HG02759 (cell line): ENCODE data around the gene CGB3.

Experiments used
- ATAC-seq: cut with Tn5 transposase; IDR thresholded peaks from one replicate; pipeline ENCODE4 v1.9.1; 2021; ENCODE audit warnings: mild to moderate bottlenecking, moderate library complexity; ENCODE audit not compliant: unreplicated experiment

The CGB3 gene

GRCh38 chr19:49017041-49017665 lies 7.0 kb downstream of the CGB3 start, which contains the start of gene LHB:
LHB (minus strand) TSS chr19:49017091; CDS start chr19:49017081, 10 bp downstream.
- ATAC-seq: no peak

- ATAC-seq: no peak
These were observed 7.9 kb downstream of the CGB3 start for GRCh38 chr19:49016067-49016839.

GRCh38 chr19:49014870-49015255 lies 9.3 kb downstream of the CGB3 start:
- ATAC-seq: no peak

GRCh38 chr19:49014123-49014869 lies 9.8 kb downstream of the CGB3 start:
- ATAC-seq: no peak

GRCh38 chr19:49011194-49011593 lies 12.9 kb downstream of the CGB3 start:
- no peak for ATAC-seq

- no peak for ATAC-seq
These were observed 13.7 kb downstream of the CGB3 start for GRCh38 chr19:49010453-49010852.

- ATAC-seq: no peak
These were observed 14.3 kb downstream of the CGB3 start for GRCh38 chr19:49009828-49010227.

- no peak for ATAC-seq
These were observed 17.2 kb downstream of the CGB3 start for GRCh38 chr19:49006905-49007304.

- no peak for ATAC-seq
These were observed 19.0 kb downstream of the CGB3 start for GRCh38 chr19:49004964-49005614.

GRCh38 chr19:49004133-49004532 lies 20.0 kb downstream of the CGB3 start:
- ATAC-seq: no peak

- no peak for ATAC-seq
These were observed 24.4 kb downstream of the CGB3 start for GRCh38 chr19:48999481-49000325.

- no peak for ATAC-seq
These were observed 26.2 kb downstream of the CGB3 start for GRCh38 chr19:48997972-48998371.

- no peak for ATAC-seq
These were observed 30.1 kb downstream of the CGB3 start for GRCh38 chr19:48994035-48994386.

- peak; percentile 89 for ATAC-seq
These were observed 30.7 kb downstream of the CGB3 start, which contains the start of the genes GYS1 and RUVBL2 for GRCh38 chr19:48993175-48994034. GYS1 (minus strand) TSS chr19:48993309; CDS start chr19:48993112, 197 bp downstream. RUVBL2 (plus strand) TSS chr19:48993887; CDS start chr19:48993912, 25 bp downstream.

- ATAC-seq: no peak
These were observed 31.5 kb downstream of the CGB3 start for GRCh38 chr19:48992581-48993174.

GRCh38 chr19:48991873-48992580 lies 32.1 kb downstream of the CGB3 start:
- no peak for ATAC-seq

- no peak for ATAC-seq
These were observed 33.0 kb downstream of the CGB3 start for GRCh38 chr19:48991011-48991609.

- no peak for ATAC-seq
These were observed 33.7 kb downstream of the CGB3 start for GRCh38 chr19:48990400-48990799.
